HepG2 (cell line): ENCODE measurements around the gene HTR3B.

Experiments
- ASH2L ChIP-seq: fragments of 300-600, 200-600 bp; sonication (generic); IDR thresholded peaks from 2 replicates; pipeline ENCODE4 v1.7.0; 2017; ENCODE audit warnings: low read depth, mild to moderate bottlenecking, moderate library complexity, mixed read lengths, low read length; ENCODE audit not compliant: insufficient read length
- KDM5B ChIP-seq: sonication (generic); formaldehyde crosslinking; IDR thresholded peaks from 2 replicates; pipeline ENCODE4 v1.4.0; 2020; ENCODE audit warnings: missing genetic modification reagents, mild to moderate bottlenecking, borderline replicate concordance
- ZFP36 ChIP-seq: fragments of 150-350 bp; IDR thresholded peaks from 2 replicates; pipeline ENCODE4 v1.6.1; 2018; ENCODE audit warnings: borderline replicate concordance, low read length, low read depth; ENCODE audit not compliant: partially characterized antibody
- ZNF180 ChIP-seq: sonication (generic); formaldehyde crosslinking; IDR thresholded peaks from 2 replicates; pipeline ENCODE4 v1.4.0; 2020; ENCODE audit warnings: low read depth, missing genetic modification reagents, borderline replicate concordance
- ZNF253 ChIP-seq: sonication (generic); formaldehyde crosslinking; IDR thresholded peaks from 2 replicates; pipeline ENCODE4 v1.8.0; 2022; ENCODE audit warnings: mild to moderate bottlenecking, missing genetic modification reagents, borderline replicate concordance
- ZNF816 ChIP-seq: sonication (generic); formaldehyde crosslinking; IDR thresholded peaks from 2 replicates; pipeline ENCODE4 v1.8.0; 2022; ENCODE audit warnings: missing genetic modification reagents, mild to moderate bottlenecking, borderline replicate concordance
- TF ChIP-seq, protein P1 (sequence below): sonication (generic); formaldehyde crosslinking; IDR thresholded peaks from 2 replicates; pipeline ENCODE4 v1.8.0; 2022; ENCODE audit warnings: missing genetic modification reagents, mild to moderate bottlenecking, moderate library complexity, borderline replicate concordance
- TF ChIP-seq, protein P2 (sequence below): IDR thresholded peaks from 2 replicates; pipeline ENCODE4 v1.6.1; 2016

DNA sequence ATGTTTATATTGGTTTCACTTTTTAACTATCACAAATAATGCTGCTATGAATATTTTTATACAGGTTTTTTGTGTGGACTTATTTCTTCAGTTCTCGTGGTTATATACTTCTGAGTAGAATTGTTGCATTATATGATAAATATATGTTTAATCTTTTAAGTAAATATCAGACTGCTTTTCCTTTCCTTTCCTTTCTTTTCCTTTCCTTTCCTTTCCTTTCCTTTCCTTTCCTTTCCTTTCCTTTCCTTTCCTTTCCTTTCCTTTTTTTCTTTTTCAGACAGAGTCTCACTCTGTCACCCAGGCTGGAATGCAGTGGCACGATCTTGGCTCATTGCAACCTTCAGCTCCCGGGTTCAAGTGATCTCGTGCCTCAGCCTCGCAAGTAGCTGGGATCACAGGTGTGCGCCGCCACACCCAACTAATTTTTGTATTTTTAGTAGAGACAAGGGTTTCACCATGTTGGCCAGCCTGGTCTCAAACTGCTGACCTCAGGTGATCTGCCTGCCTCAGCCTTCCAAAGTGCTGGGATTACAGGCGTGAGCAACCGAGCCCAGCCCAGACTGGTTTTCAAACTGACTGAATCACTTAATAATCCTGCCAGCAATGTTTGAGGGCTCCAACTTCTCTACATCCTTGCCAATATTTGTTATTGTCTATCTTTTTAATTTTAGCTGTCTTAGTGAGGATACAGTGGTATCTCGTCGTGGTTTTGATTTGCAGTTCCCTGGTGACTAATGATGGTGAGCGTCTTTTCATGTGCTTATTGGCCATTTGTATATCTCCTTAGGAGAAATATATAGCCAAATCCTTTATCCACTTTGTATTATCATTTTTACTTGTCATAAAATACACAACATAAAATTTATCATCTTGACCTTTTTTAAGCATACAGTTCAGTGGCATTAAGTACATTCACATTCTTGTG, 21.9 kb downstream of the HTR3B start:
- TF ChIP-seq ZNF180 (CRISPR knock-in tag) (no peak), ZNF253 (CRISPR knock-in tag) (no peak), ZNF816 (no peak), ASH2L (no peak), KDM5B (CRISPR knock-in tag) (no peak), ZFP36 (no peak)
- TF ChIP-seq, protein P1, sequence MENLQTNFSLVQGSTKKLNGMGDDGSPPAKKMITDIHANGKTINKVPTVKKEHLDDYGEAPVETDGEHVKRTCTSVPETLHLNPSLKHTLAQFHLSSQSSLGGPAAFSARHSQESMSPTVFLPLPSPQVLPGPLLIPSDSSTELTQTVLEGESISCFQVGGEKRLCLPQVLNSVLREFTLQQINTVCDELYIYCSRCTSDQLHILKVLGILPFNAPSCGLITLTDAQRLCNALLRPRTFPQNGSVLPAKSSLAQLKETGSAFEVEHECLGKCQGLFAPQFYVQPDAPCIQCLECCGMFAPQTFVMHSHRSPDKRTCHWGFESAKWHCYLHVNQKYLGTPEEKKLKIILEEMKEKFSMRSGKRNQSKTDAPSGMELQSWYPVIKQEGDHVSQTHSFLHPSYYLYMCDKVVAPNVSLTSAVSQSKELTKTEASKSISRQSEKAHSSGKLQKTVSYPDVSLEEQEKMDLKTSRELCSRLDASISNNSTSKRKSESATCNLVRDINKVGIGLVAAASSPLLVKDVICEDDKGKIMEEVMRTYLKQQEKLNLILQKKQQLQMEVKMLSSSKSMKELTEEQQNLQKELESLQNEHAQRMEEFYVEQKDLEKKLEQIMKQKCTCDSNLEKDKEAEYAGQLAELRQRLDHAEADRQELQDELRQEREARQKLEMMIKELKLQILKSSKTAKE (CRISPR knock-in tag) = no peak
- TF ChIP-seq, protein P2, sequence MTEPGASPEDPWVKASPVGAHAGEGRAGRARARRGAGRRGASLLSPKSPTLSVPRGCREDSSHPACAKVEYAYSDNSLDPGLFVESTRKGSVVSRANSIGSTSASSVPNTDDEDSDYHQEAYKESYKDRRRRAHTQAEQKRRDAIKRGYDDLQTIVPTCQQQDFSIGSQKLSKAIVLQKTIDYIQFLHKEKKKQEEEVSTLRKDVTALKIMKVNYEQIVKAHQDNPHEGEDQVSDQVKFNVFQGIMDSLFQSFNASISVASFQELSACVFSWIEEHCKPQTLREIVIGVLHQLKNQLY = no peak
